NAMALWA (cell line): Measurements from ENCODE around the gene LIPI.
A peak's percentile ranks its signal among the peaks of the same experiment; 100 is the strongest.
"Not testable (repeated sequence)": the region's sequence is repeated elsewhere in the genome, so short reads cannot be mapped to it uniquely, and the experiment has no call there.

Experiments
- DNase-seq: peaks from one replicate; pipeline ENCODE4 v3.0.0-alpha.2; 2015; ENCODE audit warnings: low spot score

The LIPI gene

GRCh38 chr21:14210738-14211137 is at the start of gene LIPI:
Gene LIPI (minus strand): TSS chr21:14210955. CDS start chr21:14210845, 110 bp downstream.
- peak; percentile 49 for DNase-seq

GRCh38 chr21:14260174-14260764 is 49.5 kb upstream of the LIPI start:
- DNase-seq, result peak; percentile 7

- DNase-seq, result peak; percentile 60
These were observed 49.0 kb upstream of the LIPI start for GRCh38 chr21:14259747-14260146.

- DNase-seq, result no peak
These were observed 40.6 kb upstream of the LIPI start for GRCh38 chr21:14251336-14251735.

- DNase-seq, result no peak
These were observed 35.0 kb upstream of the LIPI start for GRCh38 chr21:14245711-14246110.

- DNase-seq, result no peak
These were observed 34.2 kb upstream of the LIPI start for GRCh38 chr21:14244911-14245310.

GRCh38 chr21:14243874-14244273 is 33.1 kb upstream of the LIPI start:
- DNase-seq, result no peak

GRCh38 chr21:14243461-14243860 is 32.7 kb upstream of the LIPI start:
- no peak for DNase-seq

GRCh38 chr21:14241297-14241696 is 30.5 kb upstream of the LIPI start:
- no peak for DNase-seq

GRCh38 chr21:14239281-14239680 is 28.5 kb upstream of the LIPI start:
- no peak for DNase-seq

GRCh38 chr21:14236180-14236579 is 25.4 kb upstream of the LIPI start:
- DNase-seq, result no peak

GRCh38 chr21:14235101-14235500 is 24.3 kb upstream of the LIPI start:
- no peak for DNase-seq

- DNase-seq, result no peak
These were observed 18.6 kb upstream of the LIPI start for GRCh38 chr21:14229399-14229798.

GRCh38 chr21:14223365-14223764 is 12.6 kb upstream of the LIPI start:
- no peak for DNase-seq

GRCh38 chr21:14215971-14216641 is 5.4 kb upstream of the LIPI start, which contains the start of gene RBM11:
Gene RBM11 (plus strand): TSS chr21:14216157. CDS start chr21:14216187, 30 bp downstream.
- DNase-seq, result peak; percentile 73

- DNase-seq, result no peak
These were observed 2.4 kb upstream of the LIPI start for GRCh38 chr21:14213164-14213563.

- DNase-seq, result peak; percentile 26
These were observed 4.5 kb downstream of the LIPI start for GRCh38 chr21:14206222-14206621.

- DNase-seq, result not testable (repeated sequence)
These were observed 44.1 kb downstream of the LIPI start for GRCh38 chr21:14166463-14167223.

- DNase-seq, result no peak
These were observed 66.8 kb downstream of the LIPI start for GRCh38 chr21:14143999-14144398.

GRCh38 chr21:14124266-14124665 is 86.5 kb downstream of the LIPI start:
- no peak for DNase-seq

GRCh38 chr21:14121719-14122118 is 89.0 kb downstream of the LIPI start:
- DNase-seq, result peak; percentile 34

GRCh38 chr21:14120091-14120734 is 90.5 kb downstream of the LIPI start:
- peak; percentile 71 for DNase-seq

- no peak for DNase-seq
These were observed 91.7 kb downstream of the LIPI start for GRCh38 chr21:14119038-14119437.
